ENCODE measurements around the gene PAK2.
"Not testable (repeated sequence)": the region's sequence is repeated elsewhere in the genome, so short reads cannot be mapped to it uniquely, and the experiment has no call there.

PAK2 gene

DNA sequence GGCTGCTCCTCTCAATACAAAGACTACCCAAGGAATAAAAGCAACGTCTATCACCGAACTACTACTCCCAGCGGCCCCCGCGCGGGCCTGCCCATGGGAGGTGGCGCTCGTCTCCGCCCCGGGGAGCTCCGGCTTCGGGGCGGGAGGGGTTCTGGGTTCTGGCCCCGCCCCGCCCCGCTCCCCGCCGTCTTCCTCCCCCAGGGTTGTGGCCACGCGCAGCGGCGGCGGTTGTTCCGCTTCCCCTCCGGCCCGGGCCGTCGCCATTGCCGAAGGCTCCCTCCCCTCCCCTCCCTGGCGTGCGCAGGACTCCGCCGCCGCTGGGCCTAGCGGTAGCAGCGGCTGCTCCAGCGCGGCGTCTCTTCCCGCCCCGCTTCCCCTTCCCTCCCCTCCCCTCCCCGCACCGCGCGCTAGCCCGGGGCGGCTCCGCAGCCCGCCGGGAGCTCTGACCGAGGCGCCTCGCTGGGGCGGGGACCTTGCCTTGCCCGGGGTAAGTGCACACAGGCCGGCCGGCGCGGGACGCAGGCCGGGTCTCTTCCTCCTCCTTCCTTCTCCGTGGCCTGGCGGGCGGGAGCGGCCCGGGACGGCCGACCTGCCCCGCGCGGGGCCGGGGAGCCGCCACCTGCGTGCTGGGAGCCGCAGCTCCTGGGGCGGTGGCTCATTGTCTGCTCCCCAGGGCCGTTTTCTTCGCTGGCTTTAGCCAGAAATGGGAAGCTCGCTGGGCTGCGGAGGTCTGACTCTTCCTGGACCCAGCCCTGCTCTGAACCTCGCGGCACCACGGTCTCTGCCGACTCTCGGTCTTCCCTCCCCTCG lies at the start of gene PAK2:
Gene PAK2 (plus strand): TSS at position 187 of the 810 bp plus-strand sequence. CDS start 42,790 bp downstream, outside the sequence.
- peak; percentile 76 to 78 for DNase-seq (ENCODE audit: low read depth in 2 of 2)

DNA sequence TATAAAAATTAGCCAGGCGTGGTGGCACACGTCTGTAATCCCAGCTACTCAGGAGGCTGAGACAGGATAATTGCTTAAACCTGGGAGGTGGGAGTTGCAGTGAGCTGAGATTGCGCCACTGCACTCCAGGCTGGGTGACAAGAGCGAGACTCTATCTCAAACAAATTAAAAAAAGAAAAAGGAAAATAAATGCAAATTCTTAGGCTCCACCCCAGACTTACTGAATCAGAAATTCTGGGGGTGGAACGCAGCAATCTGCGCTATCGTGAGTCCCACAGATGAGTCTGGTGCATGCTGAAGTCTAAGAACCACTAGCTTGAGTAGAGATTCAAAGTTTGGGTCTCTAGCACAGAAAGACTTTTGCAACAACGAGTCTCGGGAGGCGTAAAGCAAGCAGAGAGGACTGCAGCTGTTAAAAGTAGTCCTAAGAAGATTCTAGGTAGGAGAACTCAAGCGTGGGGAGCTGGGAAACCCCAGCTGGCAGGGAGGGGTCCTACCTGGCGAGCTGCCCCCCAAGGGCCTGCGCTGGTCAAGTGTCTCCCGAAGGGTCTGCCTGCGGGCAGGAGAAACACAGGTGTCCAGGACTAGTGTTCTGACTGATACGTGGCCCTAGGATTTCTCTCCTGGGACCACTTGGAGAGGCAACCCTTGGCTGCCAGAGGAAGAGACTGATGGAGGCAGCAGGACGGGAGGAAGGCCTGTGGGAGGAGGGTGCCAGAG lies 49.6 kb upstream of the PAK2 start:
- no peak for DNase-seq (ENCODE audit: low read depth in 2 of 2)

DNA sequence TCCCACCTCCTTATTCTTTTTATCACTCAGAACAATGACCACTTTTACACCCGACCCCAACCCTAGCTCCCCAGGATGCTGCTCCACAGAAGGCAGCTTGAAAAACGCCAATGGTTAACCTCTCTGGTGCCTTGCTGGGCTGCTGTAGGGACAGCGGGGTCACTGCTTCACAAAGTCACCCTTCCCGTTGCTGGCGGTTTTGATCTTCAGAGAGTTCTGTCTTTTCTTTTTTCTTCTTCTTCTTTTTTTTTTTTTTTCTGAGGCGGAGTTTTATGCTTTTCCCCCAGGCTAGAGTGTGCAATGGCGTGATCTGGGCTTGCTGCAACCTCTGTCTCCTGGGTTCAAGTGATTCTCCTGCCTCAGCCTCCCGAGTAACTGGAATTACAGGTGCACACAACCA lies 48.3 kb upstream of the PAK2 start:
- DNase-seq (ENCODE audit: low read depth in 2 of 2), result no peak

DNA sequence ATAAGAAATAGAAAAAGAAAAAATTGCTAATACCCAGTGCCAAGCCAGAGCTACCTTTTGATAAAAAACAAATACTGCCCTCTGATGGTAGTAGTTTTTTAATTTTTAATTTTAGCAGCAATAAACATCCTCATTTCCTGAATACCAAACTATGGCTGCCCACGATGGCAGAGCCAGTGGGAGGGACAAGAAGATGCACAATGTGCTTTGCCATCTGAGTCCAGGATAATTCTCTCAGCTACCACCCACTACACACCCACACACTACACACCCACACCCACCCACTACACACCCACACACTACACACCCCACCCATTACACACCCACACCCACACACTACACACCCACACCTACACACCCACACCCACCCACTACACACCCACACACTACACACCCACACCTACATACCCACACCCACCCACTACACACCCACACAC lies 45.4 kb upstream of the PAK2 start:
- DNase-seq (ENCODE audit: low read depth in 2 of 2), result peak in 1 of 2 donors; percentile 5

DNA sequence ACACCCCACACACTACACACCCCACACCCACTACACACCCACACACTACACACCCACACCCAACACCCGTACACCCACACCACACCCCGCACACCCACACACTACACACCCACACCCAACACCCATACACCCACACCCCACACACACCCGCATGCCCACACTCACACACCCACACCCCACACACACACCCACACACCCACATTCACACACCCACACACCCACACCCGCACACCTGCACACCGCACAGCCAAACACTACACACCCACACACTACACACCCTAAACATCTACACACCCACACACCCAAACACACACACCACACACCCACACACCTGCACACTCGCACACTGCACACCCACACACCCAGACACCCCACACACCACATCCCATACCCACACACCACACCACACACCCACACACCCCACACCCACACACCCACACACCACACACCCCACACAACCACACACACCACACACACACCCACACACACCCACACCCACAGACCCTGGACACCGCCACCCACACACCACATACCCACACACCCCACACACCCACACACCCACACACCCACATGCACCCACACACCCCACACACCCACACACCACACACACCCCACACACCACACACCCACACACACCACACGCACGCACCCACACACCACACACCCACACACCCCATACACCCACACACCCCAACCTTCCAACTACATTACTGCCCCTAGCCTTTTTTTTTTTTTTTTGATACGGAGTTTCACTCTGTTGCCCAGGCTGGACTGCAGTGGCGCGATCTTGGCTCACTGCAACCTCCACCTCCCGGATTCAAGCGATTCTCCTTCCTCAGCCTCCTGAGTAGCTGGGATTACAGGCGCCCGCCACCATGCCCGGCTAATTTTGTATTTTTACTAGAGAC lies 44.5 kb upstream of the PAK2 start:
- no peak for DNase-seq (ENCODE audit: low read depth in 2 of 2)

DNA sequence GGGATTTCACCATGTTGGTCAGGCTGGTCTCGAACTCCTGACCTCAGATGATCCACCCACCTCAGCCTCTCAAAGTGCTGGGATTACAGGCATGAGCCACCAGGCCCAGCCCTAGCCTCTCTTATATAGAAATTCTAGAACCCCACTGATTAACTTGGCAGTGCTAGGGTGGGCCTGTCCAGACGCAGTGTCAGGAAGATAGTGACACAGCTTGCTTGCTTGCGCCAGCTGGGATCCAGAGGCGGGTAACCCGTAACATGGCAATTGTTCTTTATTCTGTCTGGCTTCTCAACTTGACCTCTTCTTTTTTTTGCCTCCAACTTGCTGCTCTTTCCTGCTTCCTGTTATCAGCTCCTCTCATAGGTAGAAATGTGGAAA lies 43.8 kb upstream of the PAK2 start:
- DNase-seq (ENCODE audit: low read depth in 2 of 2), result no peak

DNA sequence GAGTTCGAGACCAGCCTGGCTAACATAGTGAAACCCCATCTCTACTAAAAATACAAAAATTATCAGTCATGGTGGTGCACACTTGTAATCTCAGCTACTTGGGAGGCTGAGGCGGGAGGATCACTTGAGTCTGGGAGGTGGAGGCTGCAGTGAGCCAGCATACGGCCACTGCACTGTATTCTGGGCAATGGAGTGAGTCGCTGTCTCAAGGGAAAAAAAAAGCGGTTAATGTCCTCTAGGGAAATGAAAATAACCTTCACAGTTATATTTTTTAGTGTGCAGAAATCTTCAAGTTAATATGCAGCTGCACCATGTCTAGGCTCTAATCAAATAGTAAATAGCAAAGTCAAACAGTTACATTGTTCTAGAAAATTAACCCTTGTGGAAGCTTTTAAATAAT lies 42.4 kb upstream of the PAK2 start:
- DNase-seq (ENCODE audit: low read depth in 2 of 2), result no peak

DNA sequence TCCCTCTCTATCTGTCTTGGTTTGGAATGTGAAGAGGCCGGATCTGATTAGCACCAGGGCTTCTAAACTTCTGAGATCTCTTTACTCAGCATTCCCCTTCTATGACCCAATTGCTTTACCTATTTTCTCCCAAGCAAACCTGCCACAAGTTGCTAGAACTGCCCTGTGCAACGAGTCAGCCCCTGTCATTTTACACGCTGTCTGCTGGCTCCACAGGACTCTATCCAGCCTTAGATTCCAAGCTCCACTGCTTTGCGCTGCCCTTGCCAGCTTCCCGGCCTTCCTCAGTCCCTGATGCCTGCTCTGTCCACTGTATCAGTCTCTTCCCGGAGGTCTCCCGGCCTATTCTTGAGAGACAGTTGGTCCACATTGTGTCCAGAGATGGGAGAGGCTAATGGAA lies 39.9 kb upstream of the PAK2 start:
- no peak for DNase-seq (ENCODE audit: low read depth in 2 of 2)

DNA sequence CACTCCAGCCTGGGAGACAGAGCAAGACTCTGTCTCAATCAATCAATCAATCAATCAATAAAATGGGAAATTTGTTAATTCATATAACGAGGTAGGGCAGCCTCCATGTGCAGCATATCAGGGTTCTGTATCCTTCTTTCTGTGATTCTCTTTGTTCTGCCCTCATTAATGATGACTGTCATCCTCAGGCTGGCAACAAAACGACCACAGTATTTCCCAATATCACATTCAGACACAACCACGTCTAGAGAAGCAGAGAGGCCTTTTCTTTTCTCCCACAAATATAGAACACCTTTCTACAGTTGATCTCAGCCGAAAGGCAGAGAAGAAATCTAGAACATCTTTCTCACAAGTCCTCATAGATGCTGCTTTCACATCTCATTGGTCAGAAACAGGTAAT lies 38.9 kb upstream of the PAK2 start:
- no peak for DNase-seq (ENCODE audit: low read depth in 2 of 2)

DNA sequence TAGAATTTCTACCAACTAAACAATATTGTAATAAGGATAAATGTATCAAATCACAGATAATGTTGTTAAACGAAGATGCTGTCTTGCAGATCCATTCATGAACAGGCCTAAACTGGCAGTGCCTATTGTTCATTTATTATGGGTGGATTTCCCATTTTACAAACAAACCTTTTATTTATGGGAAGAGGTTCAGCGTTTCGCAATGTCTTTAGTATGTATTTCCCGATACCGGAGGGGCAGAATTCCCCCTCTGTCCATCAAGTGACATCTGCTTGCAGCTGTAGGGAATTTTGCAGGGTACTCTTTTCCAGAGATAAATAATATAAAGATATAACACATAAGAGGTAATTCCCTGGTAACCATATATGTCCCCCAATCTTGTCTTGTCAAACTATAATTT lies 33.3 kb upstream of the PAK2 start:
- no peak for DNase-seq (ENCODE audit: low read depth in 2 of 2)

DNA sequence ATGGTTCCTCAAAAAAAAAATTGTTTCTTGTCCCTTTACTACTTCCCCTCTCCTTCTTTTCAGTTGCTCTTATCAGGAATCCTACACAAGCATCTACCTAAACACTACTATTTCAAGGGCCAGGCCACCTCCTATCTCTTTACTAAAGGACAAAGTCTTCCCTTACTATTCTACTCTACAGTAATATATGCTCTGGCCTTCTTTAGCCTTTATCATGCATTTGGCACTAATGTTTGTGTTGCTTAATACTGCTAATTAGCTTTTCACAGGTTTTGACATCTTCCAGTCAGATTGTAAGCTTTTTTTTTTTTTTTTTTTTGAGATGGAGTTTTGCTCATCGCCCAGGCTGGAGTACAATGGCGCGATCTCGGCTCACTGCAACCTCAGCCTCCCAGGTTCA lies 32.9 kb upstream of the PAK2 start:
- DNase-seq (ENCODE audit: low read depth in 2 of 2), result no peak

DNA sequence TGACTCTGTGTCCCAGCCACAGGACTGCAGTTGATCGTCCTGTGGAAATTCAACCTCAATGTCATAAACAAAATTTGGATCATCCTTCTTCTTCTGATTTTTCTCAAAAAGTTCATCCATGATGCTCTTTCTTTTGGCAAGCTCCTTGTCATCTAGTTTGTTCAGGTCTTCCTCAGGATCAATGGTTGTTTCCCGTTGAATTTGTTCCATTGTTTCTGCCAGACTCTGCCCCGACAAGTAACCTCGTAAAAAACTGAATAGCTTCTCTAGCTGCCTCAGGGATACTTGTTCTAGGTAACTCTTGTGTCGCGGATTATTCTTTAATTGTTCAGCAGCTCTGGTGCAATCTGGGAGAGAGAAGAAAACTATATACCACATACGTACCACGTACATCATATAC lies 32.1 kb upstream of the PAK2 start:
- DNase-seq (ENCODE audit: low read depth in 2 of 2), result no peak

DNA sequence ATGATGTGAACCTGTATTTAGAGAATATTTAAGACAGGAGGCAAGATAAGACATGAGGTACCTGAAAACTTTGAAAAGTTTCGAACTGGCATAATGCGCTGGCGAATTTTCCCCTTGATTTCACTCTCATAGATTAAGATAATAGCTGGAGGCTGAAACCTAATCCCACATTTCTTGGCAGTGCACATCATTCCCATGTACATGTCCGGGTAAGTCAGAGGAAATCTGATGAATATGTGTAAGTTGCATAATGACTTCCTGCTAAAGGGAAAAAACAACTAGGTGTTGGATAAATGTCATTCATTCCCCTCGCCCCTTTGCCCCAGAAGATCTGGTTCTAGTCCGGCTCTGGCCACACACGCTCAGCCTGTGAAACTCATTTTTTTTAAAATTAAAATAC lies 31.2 kb upstream of the PAK2 start:
- no peak for DNase-seq (ENCODE audit: low read depth in 2 of 2)

DNA sequence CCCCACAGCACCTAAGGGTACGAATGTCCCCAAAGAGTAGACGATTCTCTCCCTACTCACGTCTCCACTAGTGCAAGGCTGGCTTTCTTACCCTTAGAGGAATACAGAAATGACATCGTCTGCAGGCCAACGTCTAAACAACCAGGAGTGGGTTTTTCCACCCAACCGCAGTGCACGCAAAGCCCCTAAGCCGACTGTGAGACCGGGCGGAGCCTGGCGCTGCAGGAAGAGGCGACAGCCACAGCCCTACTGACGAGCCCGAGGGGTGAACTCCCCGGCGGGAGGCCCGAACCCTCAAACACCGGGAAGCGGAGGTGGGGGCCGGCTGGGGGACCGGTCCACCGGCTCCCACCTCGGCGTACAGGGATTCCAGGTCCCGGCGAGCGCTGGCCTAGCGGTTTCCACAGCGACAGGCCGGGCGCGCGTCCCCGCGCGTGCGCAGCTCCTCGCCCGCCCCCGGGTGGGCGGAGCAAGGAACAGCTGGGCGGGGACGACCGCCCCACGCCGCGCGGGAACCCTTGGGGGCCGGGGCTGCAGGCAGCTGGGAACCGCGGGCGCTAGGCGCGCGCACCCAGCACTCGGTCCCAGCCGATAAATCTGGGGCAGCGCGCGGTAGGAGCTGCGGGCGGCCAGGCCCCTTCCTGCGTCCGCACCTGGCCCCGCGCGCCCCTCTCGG lies 27.7 kb upstream of the PAK2 start, which contains the start of the genes CEP19 and PIGX:
Gene CEP19 (minus strand): TSS at position 413 of the 676 bp plus-strand sequence. CDS start 3,593 bp downstream, outside the sequence.
Gene PIGX (plus strand): TSS at position 540 of the 676 bp plus-strand sequence.
- peak; percentile 68 to 72 for DNase-seq (ENCODE audit: low read depth in 2 of 2)

DNA sequence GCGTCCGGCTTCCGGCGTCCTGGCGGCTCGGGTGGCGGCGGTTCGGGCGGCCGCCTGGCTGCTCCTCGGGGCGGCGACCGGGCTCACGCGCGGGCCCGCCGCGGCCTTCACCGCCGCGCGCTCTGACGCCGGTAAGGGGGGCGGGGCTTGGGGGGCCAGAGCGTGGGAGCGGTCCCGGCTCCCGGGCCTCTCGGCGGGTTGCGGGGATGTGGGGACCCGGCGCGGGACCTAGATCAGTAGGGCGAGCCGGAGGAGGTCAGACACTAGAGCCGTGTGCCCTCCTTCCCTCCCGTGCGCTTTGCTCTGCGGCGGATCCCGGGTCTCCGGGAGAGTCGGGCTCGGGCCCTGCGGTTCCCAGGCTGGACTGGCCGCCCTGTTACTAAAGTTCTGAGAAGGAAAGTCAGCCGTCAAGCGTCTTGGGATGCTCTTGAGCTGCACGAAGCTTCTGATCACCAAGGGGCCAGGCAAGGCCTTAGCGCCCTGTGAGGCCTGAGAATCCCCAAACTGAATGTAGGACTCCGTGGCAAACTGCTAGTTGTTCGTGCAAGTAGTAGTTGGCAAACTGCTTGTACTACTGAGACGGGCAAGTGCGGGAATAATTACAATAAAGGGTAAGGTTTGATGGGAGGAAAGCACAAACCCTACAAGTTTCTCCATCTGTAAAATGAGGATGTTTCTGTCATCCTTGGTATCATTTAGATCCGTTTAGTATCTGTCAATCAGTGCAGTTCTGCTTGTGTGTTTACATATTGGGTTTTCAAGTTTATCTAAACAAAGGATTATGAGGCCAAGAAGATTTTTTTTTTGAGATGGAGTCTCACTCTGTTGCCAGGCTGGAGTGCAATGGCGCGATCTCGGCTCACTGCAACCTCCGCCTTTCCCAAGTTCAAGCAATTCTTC lies 26.9 kb upstream of the PAK2 start:
- DNase-seq (ENCODE audit: low read depth in 2 of 2), result peak; percentile 41 to 56

DNA sequence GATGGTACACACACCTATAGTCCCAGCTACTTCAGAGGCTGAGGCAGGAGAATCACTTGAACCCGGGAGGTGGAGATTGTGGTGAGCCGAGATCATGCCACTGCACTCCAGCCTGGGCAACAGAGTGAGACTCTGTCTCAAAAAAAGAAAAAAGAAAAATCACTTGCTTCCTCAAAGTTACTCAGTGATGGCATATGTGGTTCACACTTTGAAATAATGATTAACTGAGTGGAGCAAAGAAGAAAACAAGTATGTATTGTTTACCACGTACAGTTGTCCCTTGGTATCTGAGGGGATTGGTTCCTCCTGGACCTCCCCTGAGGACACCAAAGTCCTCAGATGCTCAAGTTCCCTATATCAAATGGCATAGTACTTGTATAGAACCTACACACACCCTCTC lies 22.5 kb upstream of the PAK2 start:
- not testable (repeated sequence) for DNase-seq (ENCODE audit: low read depth in 2 of 2)

DNA sequence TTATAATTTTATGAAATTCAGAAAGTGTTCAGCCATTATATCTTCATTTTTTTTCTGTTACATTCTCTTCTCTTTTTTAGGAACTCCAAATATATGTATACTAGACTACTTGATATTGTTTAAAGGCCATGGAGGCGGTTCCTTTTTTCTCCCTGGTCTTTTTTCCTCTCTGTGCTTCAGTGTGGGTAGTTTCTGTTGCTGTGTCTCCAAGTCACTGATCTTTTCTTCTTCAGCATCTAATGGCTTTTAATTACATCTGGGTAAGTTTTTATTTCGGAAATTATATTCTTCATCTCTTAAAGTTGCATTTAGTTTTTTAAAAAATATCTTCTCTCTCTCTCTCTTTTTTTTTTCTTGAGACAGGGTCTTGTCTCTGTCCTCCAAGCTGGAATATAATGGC lies 18.6 kb upstream of the PAK2 start:
- DNase-seq (ENCODE audit: low read depth in 2 of 2), result no peak

DNA sequence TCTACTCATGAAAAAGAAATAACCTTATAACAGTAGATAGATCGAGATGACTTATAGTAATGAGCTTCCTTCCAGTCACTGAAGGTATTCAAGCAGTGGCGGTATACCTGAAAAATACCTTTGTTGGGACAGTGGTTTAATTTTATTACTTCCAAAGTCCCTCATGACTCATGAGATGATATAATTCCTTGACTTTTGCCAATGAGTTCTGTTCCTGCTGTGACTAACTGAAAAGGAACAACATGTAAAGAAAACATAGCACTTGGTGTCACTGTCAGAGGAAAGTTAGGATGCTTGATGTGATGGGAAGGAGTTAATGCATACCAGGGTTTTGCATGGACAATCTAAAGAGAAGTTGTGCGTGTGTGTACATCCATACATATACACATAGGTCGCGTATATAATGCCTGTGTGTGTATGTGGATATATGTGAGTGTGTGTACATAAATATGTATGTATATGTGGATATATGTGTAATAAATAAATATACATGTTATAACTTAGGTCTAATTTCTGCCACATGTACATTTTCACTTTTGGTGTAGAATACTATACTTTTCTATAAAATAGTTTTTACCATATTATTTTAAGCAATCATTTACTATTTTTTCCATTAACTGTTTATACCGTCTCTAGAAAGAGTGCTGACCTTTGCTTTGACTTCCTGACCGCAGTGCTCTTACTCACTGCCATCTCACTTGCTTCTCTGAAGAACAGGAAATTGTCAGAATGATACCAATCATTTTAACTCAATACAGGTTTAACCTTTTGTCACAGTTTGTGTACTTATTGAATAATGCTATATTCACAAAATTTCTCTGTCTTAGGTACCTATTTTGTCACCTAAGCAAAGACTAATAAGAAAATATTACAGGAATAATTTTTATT lies 12.6 kb upstream of the PAK2 start:
- no peak for DNase-seq (ENCODE audit: low read depth in 2 of 2)

DNA sequence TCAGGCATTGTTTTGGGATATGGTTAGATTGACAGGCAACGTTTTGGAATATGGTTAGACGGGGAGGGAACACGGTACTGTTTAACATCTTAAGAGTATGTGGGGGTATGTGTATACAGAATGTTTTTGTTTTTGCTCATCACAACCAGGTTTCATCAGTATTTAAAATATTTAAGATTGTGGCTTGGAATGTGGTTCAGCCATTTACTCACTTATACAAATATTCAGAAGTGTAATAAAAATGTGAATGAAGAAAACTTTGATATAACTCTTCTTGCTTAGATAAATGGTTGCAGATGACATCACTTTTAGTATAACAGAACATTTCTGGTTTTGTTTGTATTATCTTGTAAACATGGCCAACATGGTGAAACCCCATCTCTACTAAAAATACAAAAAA lies 3.9 kb upstream of the PAK2 start:
- DNase-seq (ENCODE audit: low read depth in 2 of 2), result no peak
